HepG2 (cell line): ENCODE data around the gene WDR5B. TPM values are rescaled to one million over a fixed set of nuclear protein-coding genes. Genes with fewer than 3 reads are reported as not detected.
A peak's percentile ranks its signal among the peaks of the same experiment; 100 is the strongest.

Experiments used
- CREM ChIP-seq, 2 experiments: sonication (generic) in 1 of 2; formaldehyde crosslinking in 1 of 2; IDR thresholded peaks; 2 replicates each; pipeline versions ENCODE4 v1.4.0 to v1.6.1; 2016 to 2020; ENCODE audit warnings: antibody characterized with exemption in 1 of 2, mild to moderate bottlenecking in 1 of 2, missing genetic modification reagents in 1 of 2
- FOXO4 ChIP-seq: sonication (generic); formaldehyde crosslinking; conservative IDR thresholded peaks from 2 replicates; pipeline ENCODE4 v1.8.1; 2023; ENCODE audit warnings: missing genetic modification reagents
- GRHL1 ChIP-seq: sonication (generic); formaldehyde crosslinking; conservative IDR thresholded peaks from 2 replicates; pipeline ENCODE4 v1.8.0; 2022; ENCODE audit warnings: missing genetic modification reagents
- MAFG ChIP-seq: sonication (generic); formaldehyde crosslinking; IDR thresholded peaks from 2 replicates; pipeline ENCODE4 v1.5.1; 2020; ENCODE audit warnings: mild to moderate bottlenecking, missing genetic modification reagents
- MAFK ChIP-seq, 2 experiments: IDR thresholded peaks in 1 of 2; conservative IDR thresholded peaks in 1 of 2; 2 replicates each; pipeline ENCODE4 v1.6.1; 2011; ENCODE audit warnings: improper control_type of control experiment in 2 of 2, low read length in 2 of 2
- MBNL3 ChIP-seq: fragments of 250-450 bp; sonication (Bioruptor Pico); conservative IDR thresholded peaks from 2 replicates; pipeline ENCODE4 v1.8.0; 2022; ENCODE audit warnings: mild to moderate bottlenecking, inconsistent platforms
- MZF1 ChIP-seq: sonication (generic); formaldehyde crosslinking; IDR thresholded peaks from 2 replicates; pipeline ENCODE4 v1.8.1; 2023; ENCODE audit warnings: mild to moderate bottlenecking, missing genetic modification reagents, borderline replicate concordance
- NFE2L1 ChIP-seq: sonication (generic); formaldehyde crosslinking; IDR thresholded peaks from 2 replicates; pipeline ENCODE4 v1.4.0; 2020; ENCODE audit warnings: missing genetic modification reagents, mild to moderate bottlenecking, borderline replicate concordance
- NPAS2 ChIP-seq: sonication (generic); formaldehyde crosslinking; IDR thresholded peaks from 2 replicates; pipeline ENCODE4 v1.8.0; 2022; ENCODE audit warnings: mild to moderate bottlenecking, missing genetic modification reagents, borderline replicate concordance
- RBM22 ChIP-seq: fragments of 200-400 bp; formaldehyde crosslinking; optimal IDR thresholded peaks from 2 replicates; pipeline ENCODE3; 2017; ENCODE audit warnings: mild to moderate bottlenecking, low read length, moderate library complexity
- REPIN1 ChIP-seq: sonication (generic); formaldehyde crosslinking; IDR thresholded peaks from 2 replicates; pipeline ENCODE4 v1.8.0; 2022; ENCODE audit warnings: missing genetic modification reagents, low read depth, mild to moderate bottlenecking, borderline replicate concordance
- RFX5 ChIP-seq: IDR thresholded peaks from 2 replicates; pipeline ENCODE4 v1.6.1; 2011; ENCODE audit warnings: low read depth, low read length, improper control_type of control experiment
- SIX1 ChIP-seq: sonication (generic); formaldehyde crosslinking; IDR thresholded peaks from 2 replicates; pipeline ENCODE4 v1.4.0; 2020; ENCODE audit warnings: missing genetic modification reagents, borderline replicate concordance
- TBX2 ChIP-seq: sonication (generic); formaldehyde crosslinking; IDR thresholded peaks from 2 replicates; pipeline ENCODE4 v1.5.0; 2020; ENCODE audit warnings: missing genetic modification reagents, mild to moderate bottlenecking, borderline replicate concordance
- TFAP4 ChIP-seq: sonication (generic); IDR thresholded peaks from 2 replicates; pipeline ENCODE4 v1.6.1; 2016; ENCODE audit warnings: low read depth, borderline replicate concordance
- XRCC5 ChIP-seq: fragments of 200-400 bp; formaldehyde crosslinking; optimal IDR thresholded peaks from 2 replicates; pipeline ENCODE3; 2017; ENCODE audit warnings: mild to moderate bottlenecking, low read length
- YEATS2 ChIP-seq: sonication (generic); formaldehyde crosslinking; IDR thresholded peaks from 2 replicates; pipeline ENCODE4 v1.4.0; 2020; ENCODE audit warnings: missing genetic modification reagents, borderline replicate concordance
- ZBTB1 ChIP-seq: sonication (generic); formaldehyde crosslinking; IDR thresholded peaks from 2 replicates; pipeline ENCODE4 v1.4.0; 2020; ENCODE audit warnings: missing genetic modification reagents, borderline replicate concordance
- ZKSCAN8 ChIP-seq: IDR thresholded peaks from 2 replicates; pipeline ENCODE4 v1.6.1; 2016; ENCODE audit warnings: borderline replicate concordance, missing genetic modification reagents, missing compliant biosample characterization
- ZNF256 ChIP-seq: sonication (generic); formaldehyde crosslinking; conservative IDR thresholded peaks from 2 replicates; pipeline ENCODE4 v1.4.0; 2020; ENCODE audit warnings: missing genetic modification reagents
- ZNF570 ChIP-seq: sonication (generic); formaldehyde crosslinking; IDR thresholded peaks from 2 replicates; pipeline ENCODE4 v1.4.0; 2020; ENCODE audit warnings: mild to moderate bottlenecking, missing genetic modification reagents, borderline replicate concordance
- ZNF644 ChIP-seq: IDR thresholded peaks from 2 replicates; pipeline ENCODE4 v1.6.1; 2016; ENCODE audit warnings: low read depth
- polyA plus RNA-seq, 8 experiments: library from polyadenylated mRNA; depleted of rRNA in 3 of 8; stranded (reverse) in 7 of 8; unstranded in 1 of 8; fragments of >200 nt; fragmentation: Illumina TruSeq in 4 of 8; extraction: Trizol in 4 of 8; gene quantifications; 2 replicates each; pipeline versions ENCODE4 v1.2.1 to v1.2.3, GENCODE V29; 2011 to 2016; ENCODE audit warnings: low read depth in 4 of 8, missing spikeins in 1 of 8, mixed read lengths in 1 of 8; ENCODE audit not compliant: insufficient read depth in 1 of 8
- total RNA-seq, 5 experiments: library from RNA; depleted of rRNA; stranded (reverse); fragments of >200 nt; fragmentation: Illumina TruSeq; extraction: Trizol; gene quantifications; 2 replicates each; pipeline ENCODE4 v1.2.3, GENCODE V29; 2016; ENCODE audit warnings: low read depth in 1 of 5
- TF ChIP-seq, protein P1 (sequence below): sonication (generic); formaldehyde crosslinking; IDR thresholded peaks from 2 replicates; pipeline ENCODE4 v1.4.0; 2020; ENCODE audit warnings: mild to moderate bottlenecking, missing genetic modification reagents
- TF ChIP-seq, protein P2 (sequence below): sonication (generic); formaldehyde crosslinking; IDR thresholded peaks from 2 replicates; pipeline ENCODE4 v1.4.0; 2020; ENCODE audit warnings: missing genetic modification reagents, low read depth, mild to moderate bottlenecking, borderline replicate concordance

The WDR5B gene
- total and polyA plus RNA-seq, 2 of the 13 experiments (the other 11 are each of a cell fraction or from before 2014, with no cell fraction given), result 2.5 to 3.6 TPM

- TF ChIP-seq FOXO4 (CRISPR knock-in tag) (no peak), ZNF256 (CRISPR knock-in tag) (peak; percentile 74; the same call in 1 of the 2 replicates), TFAP4 (peak; percentile 72), RBM22 (peak; percentile 59), MBNL3 (CRISPR knock-in tag) (no peak), CREM (IDR thresholded peaks at IDR 0.05) (peak; percentile 72), CREM (CRISPR knock-in tag; IDR thresholded peaks at IDR 0.05) (no peak), MAFG (CRISPR knock-in tag) (no peak), ZNF644 (no peak), YEATS2 (CRISPR knock-in tag) (peak; percentile 97), NFE2L1 (no peak), NPAS2 (CRISPR knock-in tag) (no peak), SIX1 (no peak), TBX2 (CRISPR knock-in tag) (peak; percentile 87), MZF1 (no peak), REPIN1 (CRISPR knock-in tag) (peak; percentile 62; the same call in 1 of the 2 replicates), ZNF570 (no peak), MAFK (conservative IDR thresholded peaks at IDR 0.05 in 1 of 2, IDR thresholded peaks at IDR 0.05 in 1 of 2; ENCODE audit: low read length in 2 of 2) (no peak), XRCC5 (peak; percentile 39), GRHL1 (CRISPR knock-in tag) (no peak), RFX5 (no peak), ZBTB1 (CRISPR knock-in tag) (no peak), ZKSCAN8 (CRISPR knock-in tag) (0 out of 2 replicates have a peak, but pooled peaks have one; percentile 30)
- TF ChIP-seq, protein P1, sequence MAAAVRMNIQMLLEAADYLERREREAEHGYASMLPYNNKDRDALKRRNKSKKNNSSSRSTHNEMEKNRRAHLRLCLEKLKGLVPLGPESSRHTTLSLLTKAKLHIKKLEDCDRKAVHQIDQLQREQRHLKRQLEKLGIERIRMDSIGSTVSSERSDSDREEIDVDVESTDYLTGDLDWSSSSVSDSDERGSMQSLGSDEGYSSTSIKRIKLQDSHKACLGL (CRISPR knock-in tag), result peak; percentile 52; the same call in 1 of the 2 replicates
- TF ChIP-seq, protein P2, sequence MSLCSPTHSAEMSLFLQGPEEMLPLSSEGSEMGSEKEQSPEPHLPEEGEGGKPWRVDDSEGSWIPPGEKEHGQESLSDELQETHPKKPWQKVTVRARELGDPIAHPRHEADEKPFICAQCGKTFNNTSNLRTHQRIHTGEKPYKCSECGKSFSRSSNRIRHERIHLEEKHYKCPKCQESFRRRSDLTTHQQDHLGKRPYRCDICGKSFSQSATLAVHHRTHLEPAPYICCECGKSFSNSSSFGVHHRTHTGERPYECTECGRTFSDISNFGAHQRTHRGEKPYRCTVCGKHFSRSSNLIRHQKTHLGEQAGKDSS (CRISPR knock-in tag), result no peak
These were observed at the start of gene WDR5B (continued) for GRCh38 chr3:122415762-122416654.
